B cell (primary cell): ENCODE data around the gene SLC26A1. TPM values are rescaled to one million over a fixed set of nuclear protein-coding genes. Genes with fewer than 3 reads are reported as not detected.

Source experiments
- ATAC-seq: fragments of 200-7000 bp; cut with Tn5 transposase; one replicate; pipeline ENCODE4 v1.10.0; 2021; ENCODE audit warnings: low read depth, mild to moderate bottlenecking, moderate number of reproducible peaks, moderate library complexity
- CTCF ChIA-PET: fragments of 350-600 bp; sonication (Branson Sonifier 250); formaldehyde crosslinking; loops from one replicate; lab custom pipeline; 2021; ENCODE audit warnings: antibody characterized with exemption, inconsistent platforms; lab: Charles Lee
- POLR2A ChIA-PET: fragments of 350-600 bp; sonication (Branson Sonifier 250); formaldehyde crosslinking; loops from one replicate; lab custom pipeline; 2021; ENCODE audit warnings: antibody characterized with exemption; lab: Charles Lee
- DNase-seq: peaks from one replicate; pipeline ENCODE4 v3.0.0; 2013
- H2AFZ ChIP-seq: 2 replicates; pipeline ENCODE4 v1.6.1; 2012; ENCODE audit warnings: mild to moderate bottlenecking, low read depth, low read length; ENCODE audit not compliant: insufficient read depth, poor library complexity, severe bottlenecking
- H3K27ac ChIP-seq, 2 donors: 1 replicate in 1 of 2; 2 replicates in 1 of 2; pipeline ENCODE4 v1.5.1; 2012 to 2013; ENCODE audit warnings: low read length in 2 of 2, mild to moderate bottlenecking in 2 of 2, moderate library complexity in 1 of 2
- H3K27me3 ChIP-seq, 4 experiments: fragments of 200-600 bp in 1 of 4; sonication (generic) in 1 of 4; replicated peaks in 1 of 4; 1 replicate in 2 of 4; 2 replicates in 2 of 4; pipeline versions ENCODE4 v1.6.1 to v1.7.0; 2013 to 2016; ENCODE audit warnings: low read length in 3 of 4, mild to moderate bottlenecking in 2 of 4, mixed read lengths in 1 of 4, moderate library complexity in 1 of 4; ENCODE audit not compliant: insufficient read depth in 4 of 4, control insufficient read depth in 3 of 4; ENCODE audit errors: control extremely low read depth in 1 of 4
- H3K36me3 ChIP-seq, 2 experiments: replicated peaks in 1 of 2; 1 replicate in 1 of 2; 2 replicates in 1 of 2; pipeline versions ENCODE4 v1.6.1 to v1.7.1; 2013; ENCODE audit warnings: low read length in 1 of 2; ENCODE audit not compliant: insufficient read depth in 2 of 2, control insufficient read depth in 1 of 2; ENCODE audit errors: control extremely low read depth in 1 of 2, extremely low read depth in 1 of 2
- H3K4me1 ChIP-seq, 2 donors: fragments of 200-600 bp in 1 of 2; sonication (generic) in 1 of 2; 1 replicate in 1 of 2; 2 replicates in 1 of 2; pipeline versions ENCODE4 v1.5.1 to v1.6.1; 2013 to 2017; ENCODE audit warnings: low read length in 2 of 2; ENCODE audit not compliant: control insufficient read depth in 2 of 2, insufficient read depth in 2 of 2
- H3K4me2 ChIP-seq: replicated peaks from 2 replicates; pipeline ENCODE3; 2012; ENCODE audit warnings: mild to moderate bottlenecking, low read depth, low read length; ENCODE audit not compliant: poor library complexity, severe bottlenecking
- H3K4me3 ChIP-seq, 5 experiments: fragments of 200-600 bp in 1 of 5; sonication (generic) in 1 of 5; 1 replicate in 3 of 5; 2 replicates in 2 of 5; pipeline versions ENCODE4 v1.5.1 to v1.7.0; 2011 to 2016; ENCODE audit warnings: low read length in 4 of 5, mild to moderate bottlenecking in 4 of 5, low read depth in 2 of 5, control low read depth in 1 of 5, moderate library complexity in 1 of 5; ENCODE audit not compliant: insufficient read depth in 1 of 5; ENCODE audit errors: control extremely low read depth in 1 of 5, extremely low read depth in 1 of 5
- H3K79me2 ChIP-seq: fragments of 200-600 bp; sonication (generic); one replicate; pipeline ENCODE4 v1.6.0; 2016; ENCODE audit warnings: low read length; ENCODE audit not compliant: control insufficient read depth, insufficient read depth
- H3K9ac ChIP-seq: fragments of 200-600 bp; sonication (generic); 2 replicates; pipeline ENCODE4 v1.6.1; 2017; ENCODE audit warnings: mild to moderate bottlenecking, low read length, moderate library complexity
- H3K9me3 ChIP-seq, 3 donors: one replicate each; pipeline versions ENCODE4 v1.6.1 to v1.7.1; 2013; ENCODE audit warnings: low read length in 2 of 3; ENCODE audit not compliant: control insufficient read depth in 2 of 3, insufficient read depth in 1 of 3; ENCODE audit errors: control extremely low read depth in 1 of 3
- H4K20me1 ChIP-seq: 2 replicates; pipeline ENCODE4 v1.6.0; 2012; ENCODE audit warnings: mild to moderate bottlenecking, low read length; ENCODE audit not compliant: insufficient read depth, control insufficient read depth, poor library complexity, severe bottlenecking
- H3K27ac Mint-ChIP-seq: one replicate; pipeline ENCODE4 v1.8.0; 2021; ENCODE audit warnings: mixed read lengths
- H3K27me3 Mint-ChIP-seq: one replicate; pipeline ENCODE4 v1.8.0; 2021; ENCODE audit warnings: mixed read lengths
- H3K4me1 Mint-ChIP-seq: one replicate; pipeline ENCODE4 v1.8.0; 2021; ENCODE audit warnings: mixed read lengths
- H3K4me3 Mint-ChIP-seq: one replicate; pipeline ENCODE4 v1.8.0; 2021; ENCODE audit warnings: mixed read lengths
- H3K9me3 Mint-ChIP-seq: one replicate; pipeline ENCODE4 v1.8.0; 2022; ENCODE audit warnings: mixed read lengths; ENCODE audit not compliant: insufficient read depth
- EZH2 ChIP-seq: IDR thresholded peaks from 2 replicates; pipeline ENCODE4 v1.6.1; 2012; ENCODE audit warnings: borderline replicate concordance, low read depth, mild to moderate bottlenecking, moderate library complexity, low read length; ENCODE audit not compliant: insufficient read depth, poor library complexity, severe bottlenecking
- WGBS: methylation state at CpG from one replicate; pipeline ENCODE4 v1.1.5; 2013; ENCODE audit warnings: missing lambda C conversion rate; ENCODE audit not compliant: insufficient coverage; 5-methylcytosine and 5-hydroxymethylcytosine counted together
- intact Hi-C: fragments of 100-400 bp; cut with micrococcal nuclease; formaldehyde crosslinking; loops from one replicate; pipeline ENCODE4 v1.10.0; 2022
- polyA plus RNA-seq: library from polyadenylated mRNA; depleted of rRNA; stranded (reverse); fragments of >200 nt; gene quantifications from 2 replicates; pipeline ENCODE4 v1.2.3, GENCODE V29; 2012
- total RNA-seq, 2 donors: library from RNA; stranded (reverse); fragments of 120-200 nt in 1 of 2; gene quantifications; 1 replicate in 1 of 2; 2 replicates in 1 of 2; pipeline versions ENCODE4 v1.2.3 to v1.2.4, GENCODE V29; 2013 to 2022
- TF ChIP-seq, protein P1 (sequence below): fragments of 200-600 bp; IDR thresholded peaks from one replicate; pipeline ENCODE4 v1.8.0; 2022; ENCODE audit warnings: antibody characterized with exemption, mild to moderate bottlenecking

Gene SLC26A1
- total and polyA plus RNA-seq, 2 donors (not counting 1 experiment from before 2014, with no cell fraction given) = 0.03 to 1.1 TPM

DNA sequence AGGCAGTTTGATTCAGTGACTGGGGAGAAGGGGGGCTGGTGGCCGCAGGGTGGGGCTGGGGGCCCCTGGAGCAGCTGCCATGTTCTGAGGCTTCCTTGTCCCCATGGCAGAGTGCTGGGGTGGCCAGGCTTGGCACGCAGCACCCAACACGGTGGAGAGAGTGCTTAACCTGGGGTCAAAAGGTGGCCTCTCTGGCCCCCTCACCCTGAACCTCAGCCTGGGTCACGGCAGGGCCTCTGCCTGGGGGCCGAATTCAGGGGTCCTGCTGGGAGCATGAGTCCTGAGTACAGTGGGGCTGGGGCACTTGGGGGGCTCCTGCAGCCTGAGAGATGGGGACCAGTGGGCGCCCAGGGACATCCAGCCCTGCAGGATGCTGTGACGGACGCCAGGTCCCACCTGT lies 38.1 kb upstream of the SLC26A1 start:
- H3K27me3 Mint-ChIP-seq = no peaks in the 10 kb centered on the region
- ChIA-PET POLR2A (no interaction called here), CTCF (no interaction called here)
- intact Hi-C loops = no loop called here
- no peaks in the 10 kb centered on the region for H3K9me3 Mint-ChIP-seq
- Histone ChIP-seq H3K9me3 (peaks cover 0 to 6% (median 0%) of the 10 kb centered on the region in 3 donors), H4K20me1 (no peaks in the 10 kb centered on the region), H3K79me2 (no peaks in the 10 kb centered on the region), H3K27me3 (peaks cover 0 to 29% (median 0%) of the 10 kb centered on the region in 4 experiments), H3K4me1 (peaks cover under 1 to 6% of the 10 kb centered on the region in 2 donors), H3K27ac (no peak overlapping the region), H3K4me2 (no peak overlapping the region), H2AFZ (no peak overlapping the region), H3K36me3 (no peaks in the 10 kb centered on the region), H3K9ac (no peak overlapping the region), H3K4me3 (no peak overlapping the region)
- peaks cover 4% of the 10 kb centered on the region for H3K4me1 Mint-ChIP-seq
- ATAC-seq (no peak), DNase-seq (no peak)
- TF ChIP-seq EZH2 = no peak
- TF ChIP-seq, protein P1, sequence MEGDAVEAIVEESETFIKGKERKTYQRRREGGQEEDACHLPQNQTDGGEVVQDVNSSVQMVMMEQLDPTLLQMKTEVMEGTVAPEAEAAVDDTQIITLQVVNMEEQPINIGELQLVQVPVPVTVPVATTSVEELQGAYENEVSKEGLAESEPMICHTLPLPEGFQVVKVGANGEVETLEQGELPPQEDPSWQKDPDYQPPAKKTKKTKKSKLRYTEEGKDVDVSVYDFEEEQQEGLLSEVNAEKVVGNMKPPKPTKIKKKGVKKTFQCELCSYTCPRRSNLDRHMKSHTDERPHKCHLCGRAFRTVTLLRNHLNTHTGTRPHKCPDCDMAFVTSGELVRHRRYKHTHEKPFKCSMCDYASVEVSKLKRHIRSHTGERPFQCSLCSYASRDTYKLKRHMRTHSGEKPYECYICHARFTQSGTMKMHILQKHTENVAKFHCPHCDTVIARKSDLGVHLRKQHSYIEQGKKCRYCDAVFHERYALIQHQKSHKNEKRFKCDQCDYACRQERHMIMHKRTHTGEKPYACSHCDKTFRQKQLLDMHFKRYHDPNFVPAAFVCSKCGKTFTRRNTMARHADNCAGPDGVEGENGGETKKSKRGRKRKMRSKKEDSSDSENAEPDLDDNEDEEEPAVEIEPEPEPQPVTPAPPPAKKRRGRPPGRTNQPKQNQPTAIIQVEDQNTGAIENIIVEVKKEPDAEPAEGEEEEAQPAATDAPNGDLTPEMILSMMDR = no peak
- H3K27ac Mint-ChIP-seq = no peak overlapping the region
- H3K4me3 Mint-ChIP-seq = no peak overlapping the region
- 86% methylated on average over 8 of the region's 8 CpGs for WGBS

DNA sequence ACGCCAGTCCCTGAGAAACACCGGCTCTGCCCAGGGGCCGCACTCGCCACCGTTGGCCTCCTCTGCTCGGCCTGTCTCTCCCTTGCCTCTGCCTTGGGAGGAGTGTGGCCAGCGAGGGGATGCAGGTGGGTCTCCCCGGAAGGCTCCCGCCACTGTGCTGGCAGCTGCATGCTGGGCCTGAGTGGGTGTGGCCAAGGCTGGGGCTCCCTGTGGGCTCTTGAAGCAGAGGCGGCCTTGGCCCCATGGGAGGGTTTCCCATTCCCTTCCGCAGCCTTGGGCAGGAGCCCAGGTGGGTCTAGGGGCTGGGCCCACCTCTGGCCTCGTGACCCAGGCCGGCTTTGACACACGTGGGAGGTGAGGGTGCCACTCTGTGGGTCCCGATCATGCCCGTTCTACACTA lies 37.4 kb upstream of the SLC26A1 start:
- Histone ChIP-seq H3K4me3 (no peak overlapping the region), H3K4me2 (no peak overlapping the region), H3K27me3 (peaks cover 0 to 29% (median 0%) of the 10 kb centered on the region in 4 experiments), H2AFZ (no peak overlapping the region), H3K27ac (no peak overlapping the region), H3K36me3 (no peaks in the 10 kb centered on the region), H3K79me2 (no peaks in the 10 kb centered on the region), H3K9me3 (peaks cover 0 to 6% (median 0%) of the 10 kb centered on the region in 3 donors), H4K20me1 (no peaks in the 10 kb centered on the region), H3K9ac (no peak overlapping the region), H3K4me1 (peaks cover 8 to 14% of the 10 kb centered on the region in 2 donors)
- Mint-ChIP-seq H3K27me3 (no peaks in the 10 kb centered on the region), H3K27ac (no peak overlapping the region), H3K4me3 (no peak overlapping the region), H3K9me3 (no peaks in the 10 kb centered on the region), H3K4me1 (peaks cover 12% of the 10 kb centered on the region)
- CTCF ChIA-PET = no interaction called here
- POLR2A ChIA-PET = no interaction called here
- no peak for ATAC-seq
- no peak for DNase-seq
- intact Hi-C loops = no loop called here
- TF ChIP-seq EZH2 = no peak
- TF ChIP-seq, protein P1 = no peak
- WGBS = 55% methylated on average over 16 of the region's 16 CpGs
